Ishikawa (cell line): ENCODE results near the gene NINJ1.

Experiments used
- CEBPB ChIP-seq: IDR thresholded peaks from 2 replicates; pipeline ENCODE4 v1.6.1; 2012
- CREB1 ChIP-seq: IDR thresholded peaks from 2 replicates; pipeline ENCODE4 v1.6.1; 2012; ENCODE audit warnings: low read depth
- EGR1 ChIP-seq: IDR thresholded peaks from 2 replicates; pipeline ENCODE4 v1.6.1; 2012
- EP300 ChIP-seq: IDR thresholded peaks from 2 replicates; pipeline ENCODE4 v1.6.1; 2012; ENCODE audit warnings: borderline replicate concordance
- FOXM1 ChIP-seq: IDR thresholded peaks from 2 replicates; pipeline ENCODE4 v1.6.1; 2012; ENCODE audit warnings: low read depth, borderline replicate concordance
- NFIC ChIP-seq: IDR thresholded peaks from 2 replicates; pipeline ENCODE4 v1.6.1; 2012
- RAD21 ChIP-seq: IDR thresholded peaks from 2 replicates; pipeline ENCODE4 v1.6.1; 2012; ENCODE audit warnings: low read depth
- TAF1 ChIP-seq: IDR thresholded peaks from 2 replicates; pipeline ENCODE4 v1.6.1; 2012; ENCODE audit warnings: low read depth, mild to moderate bottlenecking
- TCF12 ChIP-seq: IDR thresholded peaks from 2 replicates; pipeline ENCODE4 v1.6.1; 2012; ENCODE audit warnings: low read depth
- TEAD4 ChIP-seq: IDR thresholded peaks from 2 replicates; pipeline ENCODE4 v1.6.1; 2012
- YY1 ChIP-seq: IDR thresholded peaks from 2 replicates; pipeline ENCODE4 v1.6.1; 2012; ENCODE audit warnings: low read depth
- ZBTB7A ChIP-seq: IDR thresholded peaks from 2 replicates; pipeline ENCODE4 v1.6.1; 2012; ENCODE audit warnings: low read depth
- TF ChIP-seq, protein P1 (sequence below): IDR thresholded peaks from 2 replicates; pipeline ENCODE4 v1.6.1; 2012
- TF ChIP-seq, protein P2 (sequence below): IDR thresholded peaks from 2 replicates; pipeline ENCODE4 v1.6.1; 2012; ENCODE audit warnings: low read depth, mild to moderate bottlenecking
- TF ChIP-seq, protein P3 (sequence below): IDR thresholded peaks from 2 replicates; pipeline ENCODE4 v1.6.1; 2012

NINJ1 gene

DNA sequence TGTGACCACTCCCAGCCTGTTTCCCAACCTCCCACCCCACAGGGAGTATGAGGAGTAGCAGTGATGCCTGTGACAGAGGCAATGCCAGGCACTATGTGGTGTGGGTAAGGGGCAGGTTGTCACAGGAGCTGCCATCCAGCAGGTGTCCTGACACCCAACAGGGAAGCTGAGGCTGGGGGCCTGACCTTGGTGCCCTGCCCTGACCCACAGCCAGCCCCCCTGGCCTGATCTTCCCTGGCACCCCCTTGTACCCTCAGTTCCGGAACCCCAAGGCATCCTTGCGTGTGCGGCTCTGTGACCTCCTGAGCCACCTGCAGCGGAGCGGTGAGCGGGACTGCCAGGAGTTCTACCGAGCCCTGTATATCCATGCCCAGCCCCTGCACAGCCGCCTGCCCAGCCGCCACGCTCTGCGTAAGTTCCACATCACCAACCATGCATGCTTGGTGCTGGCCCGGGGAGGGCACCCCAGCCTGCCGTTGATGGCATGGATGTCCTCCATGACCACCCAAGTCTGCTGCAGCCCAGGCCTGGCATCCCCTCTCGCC is 23.7 kb downstream of the NINJ1 start:
- TF ChIP-seq CREB1: no peak
- TF ChIP-seq TCF12: no peak
- TF ChIP-seq CEBPB: no peak
- no peak for TF ChIP-seq YY1
- TF ChIP-seq, protein P1, sequence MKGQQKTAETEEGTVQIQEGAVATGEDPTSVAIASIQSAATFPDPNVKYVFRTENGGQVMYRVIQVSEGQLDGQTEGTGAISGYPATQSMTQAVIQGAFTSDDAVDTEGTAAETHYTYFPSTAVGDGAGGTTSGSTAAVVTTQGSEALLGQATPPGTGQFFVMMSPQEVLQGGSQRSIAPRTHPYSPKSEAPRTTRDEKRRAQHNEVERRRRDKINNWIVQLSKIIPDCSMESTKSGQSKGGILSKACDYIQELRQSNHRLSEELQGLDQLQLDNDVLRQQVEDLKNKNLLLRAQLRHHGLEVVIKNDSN: no peak
- no peak for TF ChIP-seq ZBTB7A
- no peak for TF ChIP-seq FOXM1
- no peak for TF ChIP-seq EP300
- TF ChIP-seq, protein P2, sequence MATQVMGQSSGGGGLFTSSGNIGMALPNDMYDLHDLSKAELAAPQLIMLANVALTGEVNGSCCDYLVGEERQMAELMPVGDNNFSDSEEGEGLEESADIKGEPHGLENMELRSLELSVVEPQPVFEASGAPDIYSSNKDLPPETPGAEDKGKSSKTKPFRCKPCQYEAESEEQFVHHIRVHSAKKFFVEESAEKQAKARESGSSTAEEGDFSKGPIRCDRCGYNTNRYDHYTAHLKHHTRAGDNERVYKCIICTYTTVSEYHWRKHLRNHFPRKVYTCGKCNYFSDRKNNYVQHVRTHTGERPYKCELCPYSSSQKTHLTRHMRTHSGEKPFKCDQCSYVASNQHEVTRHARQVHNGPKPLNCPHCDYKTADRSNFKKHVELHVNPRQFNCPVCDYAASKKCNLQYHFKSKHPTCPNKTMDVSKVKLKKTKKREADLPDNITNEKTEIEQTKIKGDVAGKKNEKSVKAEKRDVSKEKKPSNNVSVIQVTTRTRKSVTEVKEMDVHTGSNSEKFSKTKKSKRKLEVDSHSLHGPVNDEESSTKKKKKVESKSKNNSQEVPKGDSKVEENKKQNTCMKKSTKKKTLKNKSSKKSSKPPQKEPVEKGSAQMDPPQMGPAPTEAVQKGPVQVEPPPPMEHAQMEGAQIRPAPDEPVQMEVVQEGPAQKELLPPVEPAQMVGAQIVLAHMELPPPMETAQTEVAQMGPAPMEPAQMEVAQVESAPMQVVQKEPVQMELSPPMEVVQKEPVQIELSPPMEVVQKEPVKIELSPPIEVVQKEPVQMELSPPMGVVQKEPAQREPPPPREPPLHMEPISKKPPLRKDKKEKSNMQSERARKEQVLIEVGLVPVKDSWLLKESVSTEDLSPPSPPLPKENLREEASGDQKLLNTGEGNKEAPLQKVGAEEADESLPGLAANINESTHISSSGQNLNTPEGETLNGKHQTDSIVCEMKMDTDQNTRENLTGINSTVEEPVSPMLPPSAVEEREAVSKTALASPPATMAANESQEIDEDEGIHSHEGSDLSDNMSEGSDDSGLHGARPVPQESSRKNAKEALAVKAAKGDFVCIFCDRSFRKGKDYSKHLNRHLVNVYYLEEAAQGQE: no peak
- no peak for TF ChIP-seq TAF1
- no peak for TF ChIP-seq NFIC
- no peak for TF ChIP-seq RAD21
- TF ChIP-seq, protein P3, sequence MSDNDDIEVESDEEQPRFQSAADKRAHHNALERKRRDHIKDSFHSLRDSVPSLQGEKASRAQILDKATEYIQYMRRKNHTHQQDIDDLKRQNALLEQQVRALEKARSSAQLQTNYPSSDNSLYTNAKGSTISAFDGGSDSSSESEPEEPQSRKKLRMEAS: no peak
- TF ChIP-seq TEAD4: no peak
- TF ChIP-seq EGR1: no peak

DNA sequence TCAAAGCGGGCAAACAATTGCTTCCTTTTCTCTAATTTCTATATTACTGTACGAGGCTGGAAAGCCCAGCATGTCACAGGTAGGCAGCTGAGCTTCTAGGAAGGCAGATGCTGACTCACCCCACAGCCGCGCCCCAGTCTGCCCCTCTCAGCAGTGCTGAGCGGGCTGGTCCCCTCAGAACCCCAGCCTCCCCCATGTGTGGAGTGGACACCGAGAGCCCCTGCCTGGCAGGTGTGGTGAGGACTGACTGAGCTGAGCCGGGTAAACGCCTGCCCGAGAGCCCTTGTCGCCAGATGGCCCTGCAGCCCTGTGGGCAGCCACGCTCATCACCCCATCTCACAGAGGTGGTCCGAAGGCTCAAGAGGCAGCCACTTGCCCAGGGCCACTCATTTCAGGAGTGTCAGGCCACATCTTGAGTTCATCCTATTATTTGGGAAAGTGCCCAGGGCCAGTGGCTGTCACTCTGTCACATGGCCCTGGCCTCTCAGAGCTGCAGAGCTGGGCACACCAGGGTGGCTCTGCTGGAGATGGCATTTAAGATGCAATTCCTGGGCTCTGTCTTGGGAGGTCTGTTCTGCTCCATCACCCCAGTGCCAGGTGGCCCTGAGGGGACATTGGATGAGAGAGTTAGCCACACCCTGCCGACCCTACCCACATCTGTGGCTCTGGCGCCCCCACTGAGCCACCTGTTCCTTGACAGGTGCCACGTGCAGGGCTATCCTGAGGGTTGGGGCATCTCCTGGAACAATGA is 25.6 kb downstream of the NINJ1 start:
- TF ChIP-seq RAD21 (no peak), ZBTB7A (no peak), EP300 (no peak), TAF1 (no peak), NFIC (no peak), EGR1 (no peak), FOXM1 (no peak), YY1 (no peak), TCF12 (no peak), CREB1 (no peak), CEBPB (no peak)
- TF ChIP-seq, protein P3: no peak
- TF ChIP-seq, protein P1: no peak

DNA sequence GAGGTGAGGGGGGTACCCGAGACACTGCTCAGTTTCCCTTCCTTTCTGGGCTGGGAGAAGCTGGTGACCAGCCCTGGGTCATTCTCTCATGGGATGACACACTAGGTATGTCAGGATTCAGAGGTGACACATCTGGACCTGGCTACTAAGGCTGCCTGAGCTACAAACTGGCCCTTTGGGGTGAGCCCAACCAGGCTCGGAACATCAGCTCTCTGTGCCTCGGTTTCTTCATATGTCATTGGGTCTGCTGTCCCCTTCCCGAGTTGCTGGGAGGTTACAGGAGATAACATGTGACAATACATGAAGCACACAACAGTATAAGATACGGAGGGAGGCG is 26.3 kb downstream of the NINJ1 start:
- TF ChIP-seq RAD21 (no peak), EP300 (no peak), ZBTB7A (no peak), FOXM1 (no peak), TAF1 (no peak)
- TF ChIP-seq, protein P2: no peak

DNA sequence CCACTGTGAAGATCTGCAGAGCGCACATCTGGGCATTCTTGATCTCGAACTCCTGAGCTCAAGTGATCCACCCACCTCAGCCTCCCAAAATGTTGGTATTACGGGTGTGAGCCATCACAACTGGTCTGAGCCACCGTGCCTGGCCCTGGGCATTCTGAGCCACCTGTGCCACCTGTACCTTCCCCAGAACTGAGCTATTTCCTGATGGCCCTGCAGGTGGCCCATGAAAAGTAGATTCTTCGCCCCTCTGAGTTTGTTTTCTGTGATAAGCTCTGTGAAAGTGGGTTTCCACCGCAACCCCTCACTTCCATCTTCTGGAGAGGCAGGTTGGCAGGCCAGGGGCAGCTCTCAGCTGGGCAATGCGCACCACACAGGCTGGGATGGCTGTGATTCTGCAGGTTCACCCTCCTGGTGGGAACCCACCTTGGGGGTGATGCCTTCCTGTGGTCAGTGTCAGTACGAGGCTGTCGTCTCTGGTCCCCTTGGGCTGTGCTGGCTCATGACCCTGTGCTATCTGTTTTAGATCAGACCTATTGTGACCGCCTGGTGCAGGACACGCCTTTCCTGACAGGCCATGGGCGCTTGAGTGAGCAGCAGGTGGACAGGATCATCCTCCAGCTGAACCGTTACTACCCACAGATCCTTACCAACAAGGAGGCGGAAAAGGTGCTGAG is 26.8 kb downstream of the NINJ1 start:
- TF ChIP-seq, protein P2: no peak
- TF ChIP-seq ZBTB7A (no peak), TAF1 (no peak), EGR1 (no peak), CREB1 (no peak), NFIC (no peak), TCF12 (no peak), FOXM1 (no peak), YY1 (no peak), TEAD4 (no peak)
